Cardiac fibroblast (primary cell): ENCODE measurements around the gene ATXN7.

Experiments used
- DNase-seq, 2 donors: peaks; one replicate each; pipeline versions ENCODE4 v3.0.0 to v3.0.0-alpha.2; 2010; ENCODE audit warnings: low read depth in 2 of 2
- H3K4me3 ChIP-seq, 2 donors: replicated peaks in 1 of 2; 1 replicate in 1 of 2; 2 replicates in 1 of 2; pipeline ENCODE4 v1.5.1; 2011; ENCODE audit warnings: low read depth in 2 of 2, low read length in 2 of 2, mild to moderate bottlenecking in 2 of 2, moderate library complexity in 1 of 2
- TF ChIP-seq, protein P1 (sequence below): IDR thresholded peaks from one replicate; pipeline ENCODE4 v1.5.1; 2011; ENCODE audit warnings: low read depth, mild to moderate bottlenecking, low read length, inconsistent platforms

The ATXN7 gene

DNA sequence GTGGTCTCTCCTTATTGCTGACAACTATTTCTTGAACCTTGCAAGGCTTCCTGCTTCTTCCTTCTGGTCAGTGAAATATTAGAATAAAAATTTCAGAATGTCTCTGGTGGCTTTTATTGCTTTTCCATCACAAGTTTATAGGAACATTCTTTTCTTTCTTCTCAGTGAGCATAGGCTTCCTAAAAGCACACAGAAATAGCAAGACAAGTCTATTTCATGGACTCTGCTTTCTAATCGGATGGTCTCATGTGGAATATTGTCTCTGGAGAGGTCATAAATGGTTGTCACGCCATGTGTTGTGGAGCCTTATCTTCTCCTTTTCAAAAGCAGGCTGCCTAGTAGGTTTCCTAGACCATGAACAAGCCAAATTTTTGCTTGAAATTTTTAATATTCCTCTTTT, 169.4 kb downstream of the ATXN7 start:
- TF ChIP-seq, protein P1, sequence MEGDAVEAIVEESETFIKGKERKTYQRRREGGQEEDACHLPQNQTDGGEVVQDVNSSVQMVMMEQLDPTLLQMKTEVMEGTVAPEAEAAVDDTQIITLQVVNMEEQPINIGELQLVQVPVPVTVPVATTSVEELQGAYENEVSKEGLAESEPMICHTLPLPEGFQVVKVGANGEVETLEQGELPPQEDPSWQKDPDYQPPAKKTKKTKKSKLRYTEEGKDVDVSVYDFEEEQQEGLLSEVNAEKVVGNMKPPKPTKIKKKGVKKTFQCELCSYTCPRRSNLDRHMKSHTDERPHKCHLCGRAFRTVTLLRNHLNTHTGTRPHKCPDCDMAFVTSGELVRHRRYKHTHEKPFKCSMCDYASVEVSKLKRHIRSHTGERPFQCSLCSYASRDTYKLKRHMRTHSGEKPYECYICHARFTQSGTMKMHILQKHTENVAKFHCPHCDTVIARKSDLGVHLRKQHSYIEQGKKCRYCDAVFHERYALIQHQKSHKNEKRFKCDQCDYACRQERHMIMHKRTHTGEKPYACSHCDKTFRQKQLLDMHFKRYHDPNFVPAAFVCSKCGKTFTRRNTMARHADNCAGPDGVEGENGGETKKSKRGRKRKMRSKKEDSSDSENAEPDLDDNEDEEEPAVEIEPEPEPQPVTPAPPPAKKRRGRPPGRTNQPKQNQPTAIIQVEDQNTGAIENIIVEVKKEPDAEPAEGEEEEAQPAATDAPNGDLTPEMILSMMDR: no peak
- DNase-seq: no peak

DNA sequence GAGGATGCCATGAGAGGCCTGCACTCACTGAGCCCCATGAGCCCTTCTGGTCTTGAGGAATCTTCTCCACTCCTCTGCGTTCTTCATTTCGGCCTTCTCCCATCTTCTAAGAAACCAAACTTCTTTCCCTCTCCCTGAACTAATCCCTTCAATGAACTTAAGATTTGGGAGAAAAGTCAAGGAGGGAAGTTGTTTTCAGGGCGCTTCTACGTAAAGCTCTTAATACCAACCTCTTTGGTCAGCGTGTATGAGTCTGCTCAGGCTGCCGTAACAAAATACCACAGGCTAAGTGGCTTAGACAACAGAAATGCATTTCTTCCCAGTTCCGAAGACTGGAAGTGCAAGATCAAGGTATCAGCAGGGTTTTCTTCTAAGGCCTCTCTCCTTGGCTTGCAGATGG, 173.4 kb downstream of the ATXN7 start:
- H3K4me3 ChIP-seq: no peak overlapping the region
- no peak for DNase-seq
- TF ChIP-seq, protein P1: no peak

More for the DNA sequence above, 169.4 kb downstream of the ATXN7 start:
- no peak overlapping the region for H3K4me3 ChIP-seq

DNA sequence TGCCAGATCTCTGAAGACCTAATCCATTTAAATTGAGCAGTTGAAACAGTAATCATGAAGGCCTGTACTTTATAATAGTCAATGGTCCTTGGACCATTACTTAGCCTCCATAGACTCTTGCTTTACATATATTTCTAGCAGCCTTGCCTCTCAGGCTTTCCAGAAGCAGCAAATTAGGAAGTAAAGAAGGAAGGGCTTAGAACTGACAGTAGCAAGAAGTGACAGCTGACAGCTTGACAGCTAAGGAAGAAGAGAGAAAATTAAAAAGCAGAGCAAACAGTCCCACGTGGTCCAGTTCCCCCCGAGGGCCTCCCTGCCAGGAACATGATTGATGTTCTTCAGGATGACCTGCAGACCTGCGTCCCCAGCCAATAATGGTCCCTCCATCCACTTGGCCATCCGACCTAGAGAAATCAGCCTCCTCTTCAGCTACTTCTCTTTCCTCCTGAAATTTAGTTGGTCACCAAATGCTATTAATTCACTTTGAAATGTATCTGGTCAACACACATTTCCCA, 174.6 kb downstream of the ATXN7 start:
- H3K4me3 ChIP-seq: no peak overlapping the region
- TF ChIP-seq, protein P1: no peak
- no peak for DNase-seq

DNA sequence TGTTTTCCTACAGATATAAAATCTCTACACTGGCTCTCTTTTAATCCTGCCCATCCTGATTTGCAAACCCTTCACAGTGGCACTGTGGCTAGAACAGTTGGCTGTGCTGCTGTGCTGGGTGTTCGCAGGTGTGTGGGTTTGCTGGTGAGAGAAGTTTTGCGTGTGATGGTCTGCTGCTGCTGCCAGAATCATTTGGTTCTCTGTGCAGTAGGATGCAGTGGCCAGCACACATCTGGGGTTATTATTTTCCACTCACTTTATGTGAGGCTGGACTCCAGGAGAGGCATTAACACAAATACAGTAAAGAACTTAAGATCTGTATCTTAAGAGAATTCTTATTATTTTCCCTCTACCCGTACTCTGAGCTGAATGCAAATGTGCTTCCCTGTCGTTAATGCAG, 175.7 kb downstream of the ATXN7 start:
- no peak for DNase-seq
- H3K4me3 ChIP-seq: no peak overlapping the region
- TF ChIP-seq, protein P1: no peak

DNA sequence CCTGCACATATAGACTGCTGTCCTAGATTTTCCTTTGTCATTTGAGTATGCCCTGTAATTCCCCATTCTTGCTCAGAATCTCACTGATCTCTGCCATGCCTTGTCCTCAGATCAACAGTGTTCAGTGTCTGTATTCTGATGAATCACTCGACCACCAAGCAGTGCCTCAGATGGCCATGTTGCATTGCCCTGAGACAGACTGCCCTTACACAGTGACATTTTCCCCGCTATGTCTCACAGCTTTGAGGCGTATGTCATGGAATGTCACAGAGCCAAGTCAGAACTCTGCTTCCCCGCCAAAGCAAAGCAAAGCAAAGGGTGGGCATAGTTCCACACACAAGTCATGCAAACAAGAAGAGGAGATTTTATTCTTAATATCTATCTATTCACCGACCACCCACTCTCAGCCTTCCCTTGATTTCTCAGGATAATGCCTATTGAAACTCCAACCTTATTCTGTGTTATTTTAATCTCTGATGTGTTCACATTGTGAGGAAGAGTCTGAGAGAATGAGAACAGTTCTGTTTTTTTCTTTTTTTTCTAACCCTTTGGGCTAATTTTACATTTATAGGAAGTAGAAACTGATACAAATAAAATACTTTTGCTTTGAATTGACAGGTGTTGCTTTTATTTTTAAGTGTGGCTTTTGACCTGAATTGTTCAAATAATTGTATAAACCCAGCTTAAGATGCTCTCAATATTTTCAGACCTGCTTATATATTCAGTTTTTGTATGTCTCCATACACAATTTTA, 176.5 kb downstream of the ATXN7 start:
- TF ChIP-seq, protein P1: no peak
- DNase-seq: no peak
- no peak overlapping the region for H3K4me3 ChIP-seq

DNA sequence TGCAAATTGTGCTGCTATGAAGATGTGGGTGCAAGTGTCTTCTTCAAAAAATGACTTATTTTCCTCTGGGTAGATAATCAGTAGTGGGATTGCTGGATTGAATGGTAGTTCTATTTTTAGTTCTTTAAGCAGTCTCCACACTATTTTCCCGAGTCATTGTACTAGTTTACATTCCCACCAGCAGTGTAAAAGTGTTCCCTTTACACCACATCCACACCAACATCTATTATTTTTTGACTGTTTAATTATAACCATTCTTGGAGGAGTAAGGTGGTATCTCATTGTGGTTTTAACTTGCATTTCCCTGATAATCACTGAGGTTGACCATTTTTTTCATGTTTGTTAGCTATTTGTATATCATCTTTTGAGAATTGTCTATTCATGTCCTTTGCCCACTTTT, 179.3 kb downstream of the ATXN7 start:
- TF ChIP-seq, protein P1: no peak
- no peak for DNase-seq
- H3K4me3 ChIP-seq: no peak overlapping the region
